ENCODE measurements around the gene RPL13. TPM values are rescaled to one million over a fixed set of nuclear protein-coding genes. Genes with fewer than 3 reads are reported as not detected.

Gene RPL13
- total and polyA plus RNA-seq, 2 of the 8 experiments (the other 6 are each of a cell fraction or from before 2014, with no cell fraction given) = 2,162 to 7,384 TPM

- H3K23ac ChIP-seq (ENCODE audit: insufficient read length) = no peak overlapping the region
- H2BK15ac ChIP-seq (ENCODE audit: low read length) = no peak overlapping the region
- H3K4me1 ChIP-seq (replicated peaks in 1 of 4; ENCODE audit: control insufficient read depth in 3 of 4, insufficient read depth in 4 of 4, low read length in 3 of 4) = no peaks in the 10 kb centered on the region
- WGBS, 2 experiments (ENCODE audit: extremely low coverage in 1 of 2, insufficient coverage in 1 of 2, insufficient read length in 1 of 2, insufficient replicate concordance in 2 of 2, low coverage in 1 of 2, low lambda C conversion rate in 2 of 2, missing lambda C conversion rate in 1 of 2) = 86% methylated on average over 20 of the region's 25 CpGs; no CpG with 5 or more reads in 1 of the 2 experiments
- no peaks in the 10 kb centered on the region for H3K79me2 ChIP-seq (ENCODE audit: control insufficient read depth in 1 of 2, insufficient read depth in 2 of 2, low read length in 2 of 2)
- H4K91ac ChIP-seq (replicated peaks; ENCODE audit: insufficient read length, low read length) = no peak overlapping the region
- H2BK5ac ChIP-seq (ENCODE audit: low read depth, low read length) = no peak overlapping the region
- FAIRE-seq (no peak), DNase-seq (ENCODE audit: low read depth in 1 of 2, low spot score in 2 of 2) (no peak)
- TF ChIP-seq BCL11A (IDR thresholded peaks at IDR 0.05; ENCODE audit: low read depth in 2 of 2, low read length in 2 of 2) = no peak
- no peak for TF ChIP-seq SP4 (IDR thresholded peaks at IDR 0.05; ENCODE audit: low read length)
- no peak overlapping the region for H3K4ac ChIP-seq (replicated peaks; ENCODE audit: insufficient read length, low read depth, low read length)
- H4K8ac ChIP-seq (ENCODE audit: extremely low read depth, insufficient read depth, low read length) = no peak overlapping the region
- no peak overlapping the region for H2BK12ac ChIP-seq (ENCODE audit: low read depth, low read length)
- H3K9ac ChIP-seq (replicated peaks in 1 of 4; ENCODE audit: extremely low read depth in 1 of 4, low read depth in 3 of 4, low read length in 3 of 4) = no peak overlapping the region
- H4K5ac ChIP-seq (ENCODE audit: insufficient read length, low read depth, low read length) = no peak overlapping the region
- H3K79me1 ChIP-seq (ENCODE audit: low read depth, low read length) = peaks cover 4% of the 10 kb centered on the region; the same call in 1 of the 2 replicates
- H3K14ac ChIP-seq (ENCODE audit: insufficient read length) = no peak overlapping the region
- H2BK20ac ChIP-seq (ENCODE audit: low read length) = no peak overlapping the region
- ChIA-PET POLR2A (ENCODE audit: partially characterized antibody) (interaction anchor here (0.7 to 1.4 kb wide), 5 partner anchors 9 to 29 kb away, joined by 3 to 5 read pairs (median 3); partner anchors contain the start of genes CPNE7 and DPEP1), CTCF (ENCODE audit: partially characterized antibody) (interaction anchor here (0.6 to 1.6 kb wide), 6 partner anchors 15 to 257 kb away, joined by 3 to 6 read pairs (median 4); no protein-coding TSS in a partner anchor)
- peaks cover 5 to 19% of the 10 kb centered on the region in 2 experiments; a peak in 3 of 4 replicates for H3K9me3 ChIP-seq (ENCODE audit: insufficient read depth in 2 of 2, low read depth in 1 of 2, low read length in 1 of 2)
- H3K36me3 ChIP-seq (ENCODE audit: control insufficient read depth in 2 of 4, insufficient read depth in 4 of 4, low read length in 3 of 4) = peaks cover 0 to 19% (median 9%) of the 10 kb centered on the region in 4 experiments; a peak in 6 of 8 replicates
- H2AFZ ChIP-seq (ENCODE audit: low read length) = no peak overlapping the region
- no peak overlapping the region for H3K4me2 ChIP-seq (ENCODE audit: insufficient read depth in 1 of 2, low read depth in 2 of 2, low read length in 2 of 2)
- H3K18ac ChIP-seq (ENCODE audit: extremely low read depth, low read length) = no peak overlapping the region
- no peaks in the 10 kb centered on the region; the same call in 1 of the 2 replicates for H3K23me2 ChIP-seq (ENCODE audit: low read depth, low read length)
- H2BK120ac ChIP-seq (replicated peaks; ENCODE audit: low read depth, low read length) = no peak overlapping the region
- no peak overlapping the region for H3K27ac ChIP-seq (ENCODE audit: low read depth, low read length)
- H4K20me1 ChIP-seq (replicated peaks in 1 of 2; ENCODE audit: control insufficient read depth in 1 of 2, insufficient read depth in 2 of 2, low read length in 2 of 2) = peaks cover 0 to 5% of the 10 kb centered on the region in 2 experiments
- no peak overlapping the region for H2AK5ac ChIP-seq (ENCODE audit: low read depth, low read length)
- no peak overlapping the region for H3K56ac ChIP-seq (replicated peaks; ENCODE audit: insufficient read length, low read depth, low read length)
- H3K4me3 ChIP-seq (ENCODE audit: extremely low read depth in 1 of 4, insufficient read depth in 2 of 4, low read depth in 3 of 4, low read length in 4 of 4) = no peak overlapping the region
- H3K27me3 ChIP-seq (replicated peaks in 1 of 4; ENCODE audit: control insufficient read depth in 3 of 4, extremely low read depth in 1 of 4, insufficient read depth in 3 of 4, low read length in 3 of 4) = no peaks in the 10 kb centered on the region
Measured at GRCh38 chr16:89584768-89585549, 24.5 kb downstream of the RPL13 start.

All from H1 (cell line).